ENCODE results near the gene TSPEAR. TPM values are rescaled to one million over a fixed set of nuclear protein-coding genes. Genes with fewer than 3 reads are reported as not detected.
"Not testable (repeated sequence)": the region's sequence is repeated elsewhere in the genome, so short reads cannot be mapped to it uniquely, and the experiment has no call there.

TSPEAR gene
- total RNA-seq, 1 donor from 2014 or later = not detected

GRCh38 chr21:44630440-44630839 is 80.9 kb downstream of the TSPEAR start:
- no peak for DNase-seq
- peaks cover 16% of the 10 kb centered on the region for H3K36me3 Mint-ChIP-seq (ENCODE audit: low read depth)
- peaks cover 42% of the 10 kb centered on the region for H3K9me3 Mint-ChIP-seq
- H3K4me1 Mint-ChIP-seq = peaks cover 6% of the 10 kb centered on the region
- H3K27ac Mint-ChIP-seq = no peak overlapping the region
- H3K27me3 Mint-ChIP-seq = peaks cover 11% of the 10 kb centered on the region
- H3K4me3 Mint-ChIP-seq = no peak overlapping the region
- intact Hi-C loops (cut with micrococcal nuclease) = no loop called here

GRCh38 chr21:44628707-44629391 is 82.5 kb downstream of the TSPEAR start:
- H3K4me1 Mint-ChIP-seq = peaks cover 6% of the 10 kb centered on the region
- H3K36me3 Mint-ChIP-seq (ENCODE audit: low read depth) = peaks cover 20% of the 10 kb centered on the region
- peaks cover 6% of the 10 kb centered on the region for H3K27me3 Mint-ChIP-seq
- H3K4me3 Mint-ChIP-seq = no peak overlapping the region
- peaks cover 45% of the 10 kb centered on the region for H3K9me3 Mint-ChIP-seq
- H3K27ac Mint-ChIP-seq = no peak overlapping the region
- intact Hi-C loops (cut with micrococcal nuclease) = no loop called here
- DNase-seq = no peak

- intact Hi-C loops (cut with micrococcal nuclease); H3K27me3 Mint-ChIP-seq; DNase-seq; H3K4me1 Mint-ChIP-seq; H3K27ac Mint-ChIP-seq; H3K4me3 Mint-ChIP-seq: not testable (repeated sequence)
- peaks cover 20% of the 10 kb centered on the region for H3K36me3 Mint-ChIP-seq (ENCODE audit: low read depth)
- peaks cover 45% of the 10 kb centered on the region for H3K9me3 Mint-ChIP-seq
These were observed 83.5 kb downstream of the TSPEAR start for GRCh38 chr21:44627831-44628233.

- H3K27me3 Mint-ChIP-seq; H3K4me3 Mint-ChIP-seq; intact Hi-C loops (cut with micrococcal nuclease); H3K4me1 Mint-ChIP-seq; H3K27ac Mint-ChIP-seq; DNase-seq: not testable (repeated sequence)
- Mint-ChIP-seq H3K36me3 (ENCODE audit: low read depth) (peaks cover 20% of the 10 kb centered on the region), H3K9me3 (peaks cover 49% of the 10 kb centered on the region)
These were observed 84.1 kb downstream of the TSPEAR start for GRCh38 chr21:44627181-44627822.

DNA sequence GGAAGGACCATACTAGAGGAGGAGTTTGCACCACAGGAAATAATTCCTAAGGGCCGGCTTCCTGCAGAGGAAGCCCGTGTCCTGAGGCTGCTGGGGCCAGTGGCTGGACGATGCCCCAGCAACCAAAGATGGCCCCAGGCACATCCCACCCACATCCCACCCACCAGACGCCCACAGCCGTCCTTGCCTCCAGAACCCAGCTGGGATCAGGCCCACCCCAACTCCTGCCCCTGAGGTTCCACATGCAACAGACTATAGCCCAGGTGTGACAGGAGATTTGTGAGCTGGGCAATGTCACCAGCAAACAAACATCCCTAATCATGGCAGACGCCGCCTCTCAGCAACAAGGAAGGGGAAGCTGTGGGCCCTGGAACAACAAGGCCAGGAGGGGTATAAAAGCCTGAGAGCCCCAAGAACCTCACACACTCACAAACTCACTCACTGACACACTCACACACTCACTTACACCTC is 84.7 kb downstream of the TSPEAR start, which contains the start of gene KRTAP10-9:
Gene KRTAP10-9 (plus strand): TSS at position 421 of the 471 bp plus-strand sequence. CDS start 79 bp downstream, outside the sequence.
- H3K9me3 Mint-ChIP-seq = peaks cover 43% of the 10 kb centered on the region
- H3K36me3 Mint-ChIP-seq (ENCODE audit: low read depth) = peaks cover 19% of the 10 kb centered on the region
- no peak within 1 kb of the TSS for H3K4me3 Mint-ChIP-seq
- H3K27ac Mint-ChIP-seq = no peak within 1 kb of the TSS
- intact Hi-C loops (cut with micrococcal nuclease) = no loop called here
- H3K27me3 Mint-ChIP-seq = peaks cover 4% of the 10 kb centered on the region
- peaks cover 5% of the 10 kb centered on the region for H3K4me1 Mint-ChIP-seq
- no peak for DNase-seq

GRCh38 chr21:44626262-44626661 is 85.1 kb downstream of the TSPEAR start:
- H3K9me3 Mint-ChIP-seq = peaks cover 40% of the 10 kb centered on the region
- DNase-seq = no peak
- no peak overlapping the region for H3K4me3 Mint-ChIP-seq
- H3K27ac Mint-ChIP-seq = no peak overlapping the region
- peaks cover 2% of the 10 kb centered on the region for H3K27me3 Mint-ChIP-seq
- H3K36me3 Mint-ChIP-seq (ENCODE audit: low read depth) = peaks cover 17% of the 10 kb centered on the region
- intact Hi-C loops (cut with micrococcal nuclease) = no loop called here
- H3K4me1 Mint-ChIP-seq = peaks cover 4% of the 10 kb centered on the region

- H3K9me3 Mint-ChIP-seq = peaks cover 37% of the 10 kb centered on the region
- intact Hi-C loops (cut with micrococcal nuclease) = no loop called here
These were observed 85.6 kb downstream of the TSPEAR start for GRCh38 chr21:44625756-44626155.

DNA sequence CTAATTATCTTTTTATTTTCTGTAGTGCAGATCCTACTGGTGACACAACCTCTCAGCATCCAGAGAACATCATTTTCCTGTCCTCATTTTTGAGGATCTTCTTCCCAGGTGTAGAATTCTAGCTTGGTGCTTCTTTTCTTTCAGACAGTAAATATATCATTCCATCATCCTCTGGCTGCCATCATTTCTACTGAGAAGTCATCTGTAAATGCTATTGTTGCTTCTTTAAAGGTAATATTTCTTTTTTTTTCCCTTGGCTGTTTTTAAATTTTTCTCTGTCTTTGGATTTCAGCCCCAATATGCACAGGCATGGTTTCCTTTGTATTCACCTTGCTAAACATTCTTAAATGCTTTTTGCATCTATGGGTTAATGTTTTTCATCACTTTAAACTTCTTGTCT is 87.8 kb downstream of the TSPEAR start:
- DNase-seq = no peak
- H3K27me3 Mint-ChIP-seq = peaks cover 2% of the 10 kb centered on the region
- peaks cover 12% of the 10 kb centered on the region for H3K4me1 Mint-ChIP-seq
- H3K9me3 Mint-ChIP-seq = peaks cover 45% of the 10 kb centered on the region
- intact Hi-C loops (cut with micrococcal nuclease) = no loop called here
- H3K27ac Mint-ChIP-seq = no peak overlapping the region
- no peak overlapping the region for H3K4me3 Mint-ChIP-seq
- peaks cover 25% of the 10 kb centered on the region for H3K36me3 Mint-ChIP-seq (ENCODE audit: low read depth)

More at GRCh38 chr21:44625756-44626155, 85.6 kb downstream of the TSPEAR start:
- Mint-ChIP-seq H3K36me3 (ENCODE audit: low read depth) (peaks cover 15% of the 10 kb centered on the region), H3K4me1 (peaks cover 4% of the 10 kb centered on the region), H3K27ac (no peak overlapping the region), H3K27me3 (peaks cover 2% of the 10 kb centered on the region), H3K4me3 (no peak overlapping the region)
- DNase-seq = no peak

DNA sequence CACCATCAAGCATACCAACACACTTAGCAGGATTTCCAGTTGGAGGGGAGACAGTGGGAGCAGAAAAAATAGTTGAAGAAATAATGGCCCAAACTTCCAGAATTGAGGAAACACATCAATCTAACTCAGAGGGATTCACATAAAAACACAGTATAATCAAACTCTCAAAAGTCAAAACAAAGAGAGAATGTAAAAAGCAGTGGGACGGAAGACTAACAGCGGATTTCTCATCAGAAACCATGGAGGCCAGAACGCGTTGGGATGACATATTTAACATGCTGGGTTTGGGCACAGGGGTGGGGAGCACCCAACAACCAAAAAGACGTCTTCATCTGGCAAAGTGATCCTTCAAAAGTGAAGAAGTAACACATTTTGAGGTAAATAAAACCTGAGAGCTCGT is 91.5 kb downstream of the TSPEAR start:
- intact Hi-C loops (cut with micrococcal nuclease) = no loop called here
- H3K4me3 Mint-ChIP-seq = no peak overlapping the region
- H3K36me3 Mint-ChIP-seq (ENCODE audit: low read depth) = peaks cover 28% of the 10 kb centered on the region
- H3K4me1 Mint-ChIP-seq = peaks cover 17% of the 10 kb centered on the region
- peaks cover 44% of the 10 kb centered on the region for H3K9me3 Mint-ChIP-seq
- H3K27me3 Mint-ChIP-seq = peaks cover 2% of the 10 kb centered on the region
- H3K27ac Mint-ChIP-seq = no peak overlapping the region
- DNase-seq = no peak

- H3K36me3 Mint-ChIP-seq (ENCODE audit: low read depth) = peaks cover 25% of the 10 kb centered on the region
- H3K4me1 Mint-ChIP-seq = peaks cover 17% of the 10 kb centered on the region
- H3K27me3 Mint-ChIP-seq = peaks cover 2% of the 10 kb centered on the region
- peak overlapping the region; percentile 87 for H3K27ac Mint-ChIP-seq
- DNase-seq = peak; percentile 84
- intact Hi-C loops (cut with micrococcal nuclease) = no loop called here
- H3K4me3 Mint-ChIP-seq = peak overlapping the region; percentile 60
- peaks cover 34% of the 10 kb centered on the region for H3K9me3 Mint-ChIP-seq
These were observed 92.5 kb downstream of the TSPEAR start for GRCh38 chr21:44618909-44619308.

- DNase-seq = no peak
- peaks cover 30% of the 10 kb centered on the region for H3K9me3 Mint-ChIP-seq
- H3K4me1 Mint-ChIP-seq = peaks cover 17% of the 10 kb centered on the region
- H3K36me3 Mint-ChIP-seq (ENCODE audit: low read depth) = peaks cover 23% of the 10 kb centered on the region
- H3K4me3 Mint-ChIP-seq = peak overlapping the region; percentile 60
- H3K27me3 Mint-ChIP-seq = peaks cover 2% of the 10 kb centered on the region
- intact Hi-C loops (cut with micrococcal nuclease) = no loop called here
- H3K27ac Mint-ChIP-seq = peak overlapping the region; percentile 87
These were observed 92.9 kb downstream of the TSPEAR start for GRCh38 chr21:44618504-44618903.

- DNase-seq = no peak
- H3K9me3 Mint-ChIP-seq = peaks cover 22% of the 10 kb centered on the region
- H3K27me3 Mint-ChIP-seq = no peaks in the 10 kb centered on the region
- peaks cover 17% of the 10 kb centered on the region for H3K4me1 Mint-ChIP-seq
- no peak overlapping the region for H3K27ac Mint-ChIP-seq
- intact Hi-C loops (cut with micrococcal nuclease) = no loop called here
- H3K36me3 Mint-ChIP-seq (ENCODE audit: low read depth) = peaks cover 22% of the 10 kb centered on the region
- no peak overlapping the region for H3K4me3 Mint-ChIP-seq
These were observed 94.3 kb downstream of the TSPEAR start for GRCh38 chr21:44617071-44617501.

GRCh38 chr21:44616591-44616926 is 94.8 kb downstream of the TSPEAR start:
- peaks cover 22% of the 10 kb centered on the region for H3K9me3 Mint-ChIP-seq
- intact Hi-C loops (cut with micrococcal nuclease) = no loop called here
- DNase-seq = no peak
- peaks cover 22% of the 10 kb centered on the region for H3K36me3 Mint-ChIP-seq (ENCODE audit: low read depth)
- H3K27me3 Mint-ChIP-seq = no peaks in the 10 kb centered on the region
- no peak overlapping the region for H3K27ac Mint-ChIP-seq
- H3K4me3 Mint-ChIP-seq = no peak overlapping the region
- H3K4me1 Mint-ChIP-seq = peaks cover 17% of the 10 kb centered on the region

DNA sequence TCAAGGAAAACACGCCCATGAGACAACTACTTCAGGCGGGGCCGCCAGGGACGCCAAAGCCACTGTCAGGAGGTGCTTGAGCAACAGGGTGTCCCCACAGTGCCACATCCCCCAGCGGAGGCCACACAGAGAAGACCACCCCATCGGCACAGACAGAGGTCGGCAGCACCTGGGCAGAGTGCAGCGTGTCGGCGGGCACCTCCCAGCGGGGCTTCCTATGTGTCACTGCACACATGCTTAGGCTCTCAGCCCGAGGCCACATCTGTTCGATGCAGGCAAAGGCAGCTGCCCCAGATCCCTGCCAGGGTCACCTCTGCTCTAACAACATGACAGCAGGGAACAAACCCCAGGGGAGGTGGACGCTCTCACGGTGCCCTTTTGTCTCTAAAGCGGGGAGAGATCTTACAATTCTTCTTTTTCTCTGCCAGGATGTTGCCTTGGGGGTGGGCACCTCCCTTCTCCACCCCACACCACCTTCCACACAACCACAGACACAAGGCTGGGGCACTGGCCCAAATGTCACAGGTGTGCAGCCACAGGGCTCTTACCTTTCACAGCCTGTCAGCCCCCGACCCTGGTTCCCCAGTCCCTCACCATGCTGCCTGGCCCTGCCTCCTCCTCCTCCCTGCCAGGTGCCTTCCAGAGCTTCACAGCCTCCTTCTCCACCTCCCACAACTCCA is 95.3 kb downstream of the TSPEAR start:
- peaks cover 22% of the 10 kb centered on the region for H3K36me3 Mint-ChIP-seq (ENCODE audit: low read depth)
- H3K9me3 Mint-ChIP-seq = peaks cover 27% of the 10 kb centered on the region
- intact Hi-C loops (cut with micrococcal nuclease) = no loop called here
- H3K27me3 Mint-ChIP-seq = no peaks in the 10 kb centered on the region
- H3K27ac Mint-ChIP-seq = no peak overlapping the region
- H3K4me1 Mint-ChIP-seq = peaks cover 17% of the 10 kb centered on the region
- no peak overlapping the region for H3K4me3 Mint-ChIP-seq
- DNase-seq = no peak
